K562 (cell line): ENCODE measurements around the gene PLCD4. TPM values are rescaled to one million over a fixed set of nuclear protein-coding genes. Genes with fewer than 3 reads are reported as not detected.

Experiments
- ATF2 ChIP-seq: sonication (generic); formaldehyde crosslinking; IDR thresholded peaks from 2 replicates; pipeline ENCODE4 v1.8.1; 2022; ENCODE audit warnings: missing genetic modification reagents
- BCL6 ChIP-seq: fragments of 250-450 bp; sonication (Bioruptor Pico); IDR thresholded peaks from 2 replicates; pipeline ENCODE4 v1.4.0; 2020
- GABPA ChIP-seq: fragments of 200-800 bp; sonication (Bioruptor generic); conservative IDR thresholded peaks from 2 replicates; pipeline ENCODE4 v1.6.1; 2016; ENCODE audit warnings: low read depth, missing genetic modification characterization, missing compliant biosample characterization
- LEF1 ChIP-seq: fragments of 450-650 bp; IDR thresholded peaks from 2 replicates; pipeline ENCODE4 v1.6.1; 2016; ENCODE audit warnings: mild to moderate bottlenecking
- MECOM ChIP-seq: fragments of 250-450 bp; sonication (Bioruptor Pico); IDR thresholded peaks from 2 replicates; pipeline ENCODE4 v1.8.0; 2022; ENCODE audit warnings: inconsistent platforms
- NR4A1 ChIP-seq, 2 experiments: fragments of 250-450 bp in 1 of 2; fragments of 450-650 bp in 1 of 2; sonication (Bioruptor Pico) in 1 of 2; IDR thresholded peaks; 2 replicates each; pipeline versions ENCODE4 v1.4.0 to v1.6.1; 2016 to 2020; ENCODE audit warnings: mild to moderate bottlenecking in 2 of 2, missing compliant biosample characterization in 1 of 2, missing genetic modification characterization in 1 of 2, moderate library complexity in 1 of 2
- PRDM10 ChIP-seq: fragments of 450-650 bp; IDR thresholded peaks from 2 replicates; pipeline ENCODE4 v1.6.1; 2018; ENCODE audit not compliant: partially characterized antibody
- SETDB1 ChIP-seq: IDR thresholded peaks from one replicate; pipeline ENCODE4 v1.6.1; 2012; ENCODE audit warnings: low read length, control low read depth, inconsistent platforms
- SREBF2 ChIP-seq: sonication (generic); formaldehyde crosslinking; IDR thresholded peaks from 2 replicates; pipeline ENCODE4 v1.4.0; 2020; ENCODE audit warnings: mild to moderate bottlenecking, missing genetic modification reagents
- ZNF224 ChIP-seq: sonication (generic); formaldehyde crosslinking; IDR thresholded peaks from 2 replicates; pipeline ENCODE4 v1.8.0; 2022; ENCODE audit warnings: mild to moderate bottlenecking, missing genetic modification reagents
- ZNF318 ChIP-seq, 2 experiments: fragments of 450-650 bp; IDR thresholded peaks; 2 replicates each; pipeline ENCODE4 v1.6.1; 2016; ENCODE audit warnings: mild to moderate bottlenecking in 2 of 2, borderline replicate concordance in 1 of 2, low read depth in 1 of 2, moderate library complexity in 1 of 2
- polyA plus RNA-seq, 8 experiments: library from polyadenylated mRNA; depleted of rRNA in 4 of 8; stranded (reverse) in 5 of 8; unstranded in 3 of 8; fragments of >200 nt; fragmentation: Nextera tagmentation in 2 of 8; fragmentation: Illumina TruSeq in 1 of 8; extraction: Ambion mirVana in 2 of 8; extraction: Trizol in 1 of 8; gene quantifications; 2 replicates each; pipeline versions ENCODE4 v1.2.1 to v1.2.3, GENCODE V29; 2011 to 2014; ENCODE audit warnings: inconsistent platforms in 1 of 8, missing spikeins in 1 of 8
- total RNA-seq, 7 experiments: library from RNA; depleted of rRNA in 6 of 7; stranded (reverse); fragments of >200 nt in 6 of 7; fragmentation: Illumina TruSeq in 2 of 7; extraction: Trizol in 2 of 7; gene quantifications; 2 replicates each; pipeline versions ENCODE4 v1.2.1 to v1.2.3, GENCODE V29; 2011 to 2021; ENCODE audit warnings: low replicate concordance in 1 of 7

Gene PLCD4
- total and polyA plus RNA-seq, 9 of the 15 experiments (the other 6 are each of a cell fraction or from before 2014, with no cell fraction given): 0.13 to 0.38 TPM; not detected in 7

- TF ChIP-seq PRDM10: peak; percentile 91
- TF ChIP-seq ZNF318 (IDR thresholded peaks at IDR 0.05; ENCODE audit: borderline replicate concordance in 1 of 2, low read depth in 1 of 2): no peak
- TF ChIP-seq LEF1: no peak
- no peak for TF ChIP-seq BCL6 (CRISPR knock-in tag)
- TF ChIP-seq GABPA: peak; percentile 84
- TF ChIP-seq NR4A1 (CRISPR knock-in tag; IDR thresholded peaks at IDR 0.05): no peak
- TF ChIP-seq NR4A1 (tag; IDR thresholded peaks at IDR 0.05): peak; percentile 25; the same call in 1 of the 2 replicates
- TF ChIP-seq SREBF2 (CRISPR knock-in tag): 0 out of 2 replicates have a peak, but pooled peaks have one; percentile 33
- TF ChIP-seq ZNF224 (CRISPR knock-in tag): no peak
- TF ChIP-seq SETDB1: no peak
- no peak for TF ChIP-seq ATF2
- TF ChIP-seq MECOM (CRISPR knock-in tag): no peak
Observed at GRCh38 chr2:218568190-218569037, 39.3 kb upstream of the PLCD4 start, which contains the start of the genes CNOT9 and USP37 (continued).
